HL-60 (cell line): ENCODE measurements around the gene AR.

ENCODE experiments used
- DNase-seq, 2 experiments: peaks; one replicate each; pipeline ENCODE4 v3.0.0-alpha.2; 2010 to 2020; ENCODE audit warnings: low read depth in 1 of 2, low spot score in 1 of 2
- H3K27ac ChIP-seq: fragments of 250-450 bp; sonication (Bioruptor Pico); replicated peaks from 2 replicates; pipeline ENCODE4 v1.5.1; 2020; ENCODE audit warnings: mild to moderate bottlenecking, moderate library complexity
- H3K27me3 ChIP-seq: fragments of 250-450 bp; sonication (Bioruptor Pico); 2 replicates; pipeline ENCODE4 v1.5.1; 2021; ENCODE audit warnings: mild to moderate bottlenecking, moderate library complexity; ENCODE audit not compliant: insufficient read depth, poor library complexity, severe bottlenecking
- H3K4me3 ChIP-seq: replicated peaks from 2 replicates; pipeline ENCODE4 v1.5.1; 2011; ENCODE audit warnings: mild to moderate bottlenecking, control low read depth, low read length; ENCODE audit not compliant: insufficient read depth
- GABPA ChIP-seq: IDR thresholded peaks from 2 replicates; pipeline ENCODE4 v1.6.1; 2012; ENCODE audit warnings: low read depth
- POLR2AphosphoS5 ChIP-seq: IDR thresholded peaks from 2 replicates; pipeline ENCODE4 v1.6.1; 2012; ENCODE audit warnings: low read depth
- SPI1 ChIP-seq: IDR thresholded peaks from 2 replicates; pipeline ENCODE4 v1.6.1; 2012; ENCODE audit warnings: low read depth, mild to moderate bottlenecking, borderline replicate concordance
- TF ChIP-seq, protein P1 (sequence below): IDR thresholded peaks from one replicate; pipeline ENCODE4 v1.5.1; 2011; ENCODE audit warnings: low read length, control low read depth, inconsistent platforms; ENCODE audit not compliant: insufficient read depth
- TF ChIP-seq, protein P2 (sequence below): IDR thresholded peaks from 2 replicates; pipeline ENCODE4 v1.6.1; 2012; ENCODE audit warnings: low read depth; ENCODE audit not compliant: insufficient replicate concordance

Gene AR

DNA sequence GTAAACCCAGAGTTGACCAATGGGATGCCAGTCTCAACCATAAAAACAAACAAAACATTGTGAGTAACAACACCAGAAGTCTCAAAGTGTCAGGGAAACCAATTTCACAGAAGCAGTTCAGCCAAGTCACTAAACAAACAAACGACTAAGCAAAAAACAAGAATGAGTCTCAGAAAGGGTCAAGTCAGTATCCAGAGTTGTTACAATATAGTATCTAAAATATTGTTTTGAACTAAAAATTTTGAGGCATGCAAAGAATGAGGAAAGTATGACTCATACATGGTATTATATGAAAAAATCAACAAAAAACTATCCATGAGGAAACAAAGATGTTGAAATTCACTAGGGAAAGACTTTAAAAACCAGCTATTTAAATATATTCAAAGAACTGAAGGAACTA, 70.6 kb downstream of the AR start:
- Histone ChIP-seq H3K4me3 (no peak overlapping the region), H3K27me3 (no peaks in the 10 kb centered on the region), H3K27ac (no peak overlapping the region)
- no peak for TF ChIP-seq POLR2AphosphoS5
- TF ChIP-seq GABPA, result no peak
- TF ChIP-seq, protein P1, sequence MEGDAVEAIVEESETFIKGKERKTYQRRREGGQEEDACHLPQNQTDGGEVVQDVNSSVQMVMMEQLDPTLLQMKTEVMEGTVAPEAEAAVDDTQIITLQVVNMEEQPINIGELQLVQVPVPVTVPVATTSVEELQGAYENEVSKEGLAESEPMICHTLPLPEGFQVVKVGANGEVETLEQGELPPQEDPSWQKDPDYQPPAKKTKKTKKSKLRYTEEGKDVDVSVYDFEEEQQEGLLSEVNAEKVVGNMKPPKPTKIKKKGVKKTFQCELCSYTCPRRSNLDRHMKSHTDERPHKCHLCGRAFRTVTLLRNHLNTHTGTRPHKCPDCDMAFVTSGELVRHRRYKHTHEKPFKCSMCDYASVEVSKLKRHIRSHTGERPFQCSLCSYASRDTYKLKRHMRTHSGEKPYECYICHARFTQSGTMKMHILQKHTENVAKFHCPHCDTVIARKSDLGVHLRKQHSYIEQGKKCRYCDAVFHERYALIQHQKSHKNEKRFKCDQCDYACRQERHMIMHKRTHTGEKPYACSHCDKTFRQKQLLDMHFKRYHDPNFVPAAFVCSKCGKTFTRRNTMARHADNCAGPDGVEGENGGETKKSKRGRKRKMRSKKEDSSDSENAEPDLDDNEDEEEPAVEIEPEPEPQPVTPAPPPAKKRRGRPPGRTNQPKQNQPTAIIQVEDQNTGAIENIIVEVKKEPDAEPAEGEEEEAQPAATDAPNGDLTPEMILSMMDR, result no peak
- TF ChIP-seq, protein P2, sequence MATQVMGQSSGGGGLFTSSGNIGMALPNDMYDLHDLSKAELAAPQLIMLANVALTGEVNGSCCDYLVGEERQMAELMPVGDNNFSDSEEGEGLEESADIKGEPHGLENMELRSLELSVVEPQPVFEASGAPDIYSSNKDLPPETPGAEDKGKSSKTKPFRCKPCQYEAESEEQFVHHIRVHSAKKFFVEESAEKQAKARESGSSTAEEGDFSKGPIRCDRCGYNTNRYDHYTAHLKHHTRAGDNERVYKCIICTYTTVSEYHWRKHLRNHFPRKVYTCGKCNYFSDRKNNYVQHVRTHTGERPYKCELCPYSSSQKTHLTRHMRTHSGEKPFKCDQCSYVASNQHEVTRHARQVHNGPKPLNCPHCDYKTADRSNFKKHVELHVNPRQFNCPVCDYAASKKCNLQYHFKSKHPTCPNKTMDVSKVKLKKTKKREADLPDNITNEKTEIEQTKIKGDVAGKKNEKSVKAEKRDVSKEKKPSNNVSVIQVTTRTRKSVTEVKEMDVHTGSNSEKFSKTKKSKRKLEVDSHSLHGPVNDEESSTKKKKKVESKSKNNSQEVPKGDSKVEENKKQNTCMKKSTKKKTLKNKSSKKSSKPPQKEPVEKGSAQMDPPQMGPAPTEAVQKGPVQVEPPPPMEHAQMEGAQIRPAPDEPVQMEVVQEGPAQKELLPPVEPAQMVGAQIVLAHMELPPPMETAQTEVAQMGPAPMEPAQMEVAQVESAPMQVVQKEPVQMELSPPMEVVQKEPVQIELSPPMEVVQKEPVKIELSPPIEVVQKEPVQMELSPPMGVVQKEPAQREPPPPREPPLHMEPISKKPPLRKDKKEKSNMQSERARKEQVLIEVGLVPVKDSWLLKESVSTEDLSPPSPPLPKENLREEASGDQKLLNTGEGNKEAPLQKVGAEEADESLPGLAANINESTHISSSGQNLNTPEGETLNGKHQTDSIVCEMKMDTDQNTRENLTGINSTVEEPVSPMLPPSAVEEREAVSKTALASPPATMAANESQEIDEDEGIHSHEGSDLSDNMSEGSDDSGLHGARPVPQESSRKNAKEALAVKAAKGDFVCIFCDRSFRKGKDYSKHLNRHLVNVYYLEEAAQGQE, result no peak
- TF ChIP-seq SPI1, result no peak
- DNase-seq, result no peak

DNA sequence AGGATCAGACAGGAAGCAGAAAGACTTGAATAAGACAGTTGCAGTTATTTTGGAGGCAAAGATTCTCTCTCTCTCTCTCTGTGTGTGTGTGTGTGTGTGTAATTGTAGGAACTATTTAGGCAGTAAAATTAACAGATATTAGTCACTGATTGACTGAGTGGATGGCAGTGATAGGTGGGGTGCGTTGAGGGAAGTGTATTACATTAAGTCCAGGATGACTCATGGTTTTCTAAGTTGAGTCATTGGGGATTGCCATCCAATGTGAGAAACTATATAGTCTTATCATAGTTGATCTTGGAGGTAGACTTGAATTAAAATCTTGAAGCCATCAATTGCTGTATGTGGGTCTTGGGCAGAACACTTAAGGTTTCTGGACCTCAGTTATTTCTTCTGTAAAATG, 75.4 kb downstream of the AR start:
- Histone ChIP-seq H3K27ac (no peak overlapping the region), H3K4me3 (no peak overlapping the region), H3K27me3 (no peaks in the 10 kb centered on the region)
- DNase-seq, result no peak
- no peak for TF ChIP-seq POLR2AphosphoS5
- TF ChIP-seq, protein P2, result no peak
- TF ChIP-seq SPI1, result no peak
- no peak for TF ChIP-seq GABPA
- TF ChIP-seq, protein P1, result no peak

DNA sequence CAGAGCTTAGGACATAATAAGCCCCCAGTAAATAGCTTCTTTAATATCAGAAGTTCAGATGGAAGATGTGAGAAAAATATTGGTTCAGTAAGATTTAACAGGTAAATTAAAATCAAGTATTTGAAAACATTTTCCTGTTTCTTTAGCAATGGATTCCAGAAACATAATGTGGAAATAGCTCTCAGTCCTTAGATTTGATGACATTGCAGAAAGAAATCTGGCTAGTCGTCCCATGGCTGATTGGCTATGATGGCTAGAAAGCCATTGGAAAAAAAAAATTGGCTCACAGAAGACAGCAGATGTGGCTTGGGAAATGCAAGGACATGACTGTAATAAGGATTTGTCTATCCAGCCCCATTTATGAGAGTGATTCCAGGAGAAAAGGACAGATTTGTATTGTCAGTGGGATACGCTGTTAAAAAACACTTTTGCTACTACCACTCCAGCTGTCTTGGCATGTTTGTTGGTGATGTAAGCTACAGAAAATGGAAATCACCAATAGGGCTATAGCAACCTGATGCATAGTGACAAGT, 78.3 kb downstream of the AR start:
- no peak for TF ChIP-seq SPI1
- Histone ChIP-seq H3K27ac (no peak overlapping the region), H3K4me3 (no peak overlapping the region)

DNA sequence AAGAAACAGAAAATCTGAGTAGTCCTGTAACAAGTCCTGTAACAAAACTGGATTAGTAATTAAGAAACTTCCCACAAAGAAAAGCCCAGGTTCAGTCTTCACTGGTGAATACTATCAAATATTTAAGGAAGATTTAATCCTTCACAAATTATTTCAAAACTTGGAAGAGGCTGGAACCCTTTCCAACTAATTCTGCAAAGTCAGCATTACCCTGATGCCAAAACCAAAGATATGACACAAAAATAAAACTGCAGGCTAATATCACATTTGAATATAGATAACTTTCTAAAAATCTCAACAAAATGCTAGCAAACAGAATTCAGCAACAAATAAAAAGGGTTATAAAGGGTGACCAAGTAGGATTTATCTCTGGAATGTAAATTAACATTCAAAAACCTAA, 80.5 kb downstream of the AR start:
- Histone ChIP-seq H3K4me3 (no peak overlapping the region), H3K27me3 (no peaks in the 10 kb centered on the region), H3K27ac (no peak overlapping the region)
- TF ChIP-seq SPI1 (no peak), GABPA (no peak), POLR2AphosphoS5 (no peak)
- TF ChIP-seq, protein P2, result no peak
- DNase-seq, result no peak

More for the DNA sequence above, 78.3 kb downstream of the AR start:
- no peak for DNase-seq
- no peaks in the 10 kb centered on the region for H3K27me3 ChIP-seq
